Heart right ventricle (tissue), 16 donors: ENCODE results near the gene COX7C. TPM values are rescaled to one million over a fixed set of nuclear protein-coding genes. Genes with fewer than 3 reads are reported as not detected.
"Not testable (repeated sequence)": the region's sequence is repeated elsewhere in the genome, so short reads cannot be mapped to it uniquely, and the experiment has no call there.

ENCODE experiments used
- ATAC-seq, 8 donors: fragments of 200-7000 bp; cut with Tn5 transposase; one replicate each; pipeline ENCODE4 v1.9.1; 2020; ENCODE audit warnings: mild to moderate bottlenecking in 8 of 8, moderate library complexity in 8 of 8, moderate number of reproducible peaks in 1 of 8
- DNase-seq, 2 donors: peaks; one replicate each; pipeline ENCODE4 v3.0.0-alpha.2; 2020
- H3K27ac ChIP-seq, 10 donors: fragments of 200-600 bp; sonication (generic) in 2 of 10; one replicate each; pipeline versions ENCODE4 v1.5.0 to v1.8.0; 2020 to 2022; ENCODE audit warnings: mild to moderate bottlenecking in 3 of 10
- H3K27me3 ChIP-seq, 7 donors: fragments of 200-600 bp; one replicate each; pipeline ENCODE4 v1.8.0; 2021 to 2022; ENCODE audit warnings: mild to moderate bottlenecking in 2 of 7
- H3K36me3 ChIP-seq, 9 donors: fragments of 200-600 bp; sonication (generic) in 1 of 9; one replicate each; pipeline versions ENCODE4 v1.5.0 to v1.8.0; 2020 to 2022; ENCODE audit warnings: mild to moderate bottlenecking in 2 of 9
- H3K4me1 ChIP-seq, 9 donors: fragments of 200-600 bp; sonication (generic) in 1 of 9; one replicate each; pipeline versions ENCODE4 v1.5.0 to v1.8.0; 2020 to 2022; ENCODE audit warnings: mild to moderate bottlenecking in 4 of 9
- H3K4me3 ChIP-seq, 10 donors: fragments of 200-600 bp; sonication (generic) in 2 of 10; one replicate each; pipeline versions ENCODE4 v1.5.0 to v1.8.0; 2020 to 2022; ENCODE audit warnings: mild to moderate bottlenecking in 7 of 10, moderate library complexity in 2 of 10
- H3K9me3 ChIP-seq, 11 donors: fragments of 200-600 bp in 10 of 11; sonication (generic) in 2 of 11; one replicate each; pipeline versions ENCODE4 v1.5.0 to v1.8.0; 2013 to 2022; ENCODE audit warnings: mild to moderate bottlenecking in 2 of 11, control low read depth in 1 of 11, moderate library complexity in 1 of 11
- CTCF ChIP-seq, 9 donors: fragments of 200-600 bp; sonication (generic) in 2 of 9; IDR thresholded peaks; one replicate each; pipeline versions ENCODE4 v1.5.0 to v1.8.0; 2021 to 2022; ENCODE audit warnings: antibody characterized with exemption in 9 of 9, mild to moderate bottlenecking in 5 of 9, moderate library complexity in 1 of 9
- WGBS, 2 donors: extraction: QIAGEN DNeasy Blood & Tissue Kit; methylation state at CpG; one replicate each; pipeline ENCODE4 v1.1.7; 2013; ENCODE audit warnings: inconsistent platforms in 1 of 2; 5-methylcytosine and 5-hydroxymethylcytosine counted together
- intact Hi-C, 10 donors: fragments of 100-400 bp; cut with DNase I; formaldehyde crosslinking; loops; one replicate each; pipeline versions ENCODE4 v1.11.1 to v1.14.2; 2022
- polyA plus RNA-seq, 2 donors: library from polyadenylated mRNA; stranded (reverse); fragments of 200-250 nt; gene quantifications; one replicate each; pipeline ENCODE4 v1.2.3, GENCODE V29; 2013
- total RNA-seq, 10 donors: library from RNA; stranded (reverse); fragmentation: NEBNext Ultra II Directional in 3 of 10; extraction: Animal tissue kit (Norgen Biotek cat#: 25700) in 3 of 10; gene quantifications; one replicate each; pipeline versions ENCODE4 v1.2.1 to v1.2.4, GENCODE V29; 2021 to 2023
- donor health status: Arrhythmogenic right ventricular cardiomyopathy.
- donor health status: ischemic (EF 13 %, LVEDD 7.1; RV severe dilation, severe dysfunction).
- donor health status: healthy with polysubstance abuse.
- donor health status: DM: no; HTN: yes; CAD: no.
- donor health status: DM: no; HTN: no; CAD: no.
- donor health status: ischemic (EF 25% LVEDD 6.9; RV normal size, moderate dysfunction).
- donor health status: ischemic (EF 25% LVEDD 5.7; RV mildly dilated, moderate dysfunction).
- donor health status: healthy.
- donor health status: DM: yes; HTN: yes; CAD: no.
- donor health status: Ischemic cardiomyopathy.
- donor health status: ischemic (EF 35%, LVEDD 5.7; RV mildly dilated, moderate dysfunction).
- donor health status: nonischemic (EF 11% LVEDD 7.7; RV severe dilation, severe dysfunction).
- donor health status: DM: yes; HTN: yes; CAD: no.
- donor health status: PGD.
- donor health status: ischemic (EF 29% LVEDD 5.4; RV normal size, mild dysfunction).
- donor health status: nonischemic (EF 23%, LVEDD 6.1; RV moderate dilation, normal function).

Gene COX7C
- total and polyA plus RNA-seq, 12 donors: 1,444 to 2,559 (median 2,006) TPM

GRCh38 chr5:86646671-86647070 is 28.9 kb downstream of the COX7C start:
- 90 to 96% methylated on average over 1 of the region's 1 CpG for WGBS, 2 donors
- H3K27me3 ChIP-seq: no peaks in the 10 kb centered on the region

GRCh38 chr5:86649832-86650505 is 32.2 kb downstream of the COX7C start:
- intact Hi-C loops: no loop called here
- Histone ChIP-seq H3K9me3 (no peaks in the 10 kb centered on the region), H3K4me1 (no peaks in the 10 kb centered on the region), H3K4me3 (no peak overlapping the region), H3K27me3 (no peaks in the 10 kb centered on the region), H3K27ac (no peak overlapping the region), H3K36me3 (no peaks in the 10 kb centered on the region)
- ATAC-seq (no peak), DNase-seq (no peak)
- 42 to 59% methylated on average over 3 of the region's 3 CpGs for WGBS, 2 donors
- TF ChIP-seq CTCF (IDR thresholded peaks at IDR 0.05): no peak

More at GRCh38 chr5:86646671-86647070, 28.9 kb downstream of the COX7C start:
- intact Hi-C loops: no loop called here
- H3K36me3 ChIP-seq: no peaks in the 10 kb centered on the region
- no peak for TF ChIP-seq CTCF (IDR thresholded peaks at IDR 0.05)
- no peak for ATAC-seq
- no peaks in the 10 kb centered on the region for H3K4me1 ChIP-seq
- H3K4me3 ChIP-seq: no peak overlapping the region
- DNase-seq: no peak
- H3K9me3 ChIP-seq: no peaks in the 10 kb centered on the region
- H3K27ac ChIP-seq: no peak overlapping the region

DNA sequence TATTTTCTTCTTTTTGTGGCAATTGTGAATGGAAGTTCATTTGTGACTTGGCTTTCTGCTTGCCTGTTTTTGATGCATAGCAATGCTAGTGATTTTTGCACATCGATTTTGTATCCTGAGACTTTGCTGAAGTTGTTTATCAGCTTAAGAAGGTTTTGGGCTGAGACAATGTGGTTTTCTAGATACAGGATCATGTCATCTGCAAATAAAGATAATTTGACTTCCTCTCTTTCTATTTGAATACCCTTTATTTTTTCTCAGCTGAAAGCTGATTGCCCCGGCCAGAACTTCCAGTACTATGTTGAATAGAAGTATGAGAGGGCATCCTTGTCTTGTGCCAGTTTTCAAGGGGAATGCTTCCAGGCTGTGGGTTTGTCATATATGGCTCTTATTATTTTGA is 43.0 kb downstream of the COX7C start:
- peaks cover 0 to 29% (median 0%) of the 10 kb centered on the region in 11 donors for H3K9me3 ChIP-seq
- DNase-seq, H3K36me3 ChIP-seq, H3K27ac ChIP-seq, ATAC-seq, intact Hi-C loops, H3K27me3 ChIP-seq, H3K4me3 ChIP-seq, H3K4me1 ChIP-seq: not testable (repeated sequence)
- 70 to 74% methylated on average over 2 of the region's 2 CpGs for WGBS, 2 donors

GRCh38 chr5:86664173-86664572 is 46.4 kb downstream of the COX7C start:
- DNase-seq: no peak
- Histone ChIP-seq H3K4me1 (no peaks in the 10 kb centered on the region), H3K9me3 (peaks cover 0 to 29% (median 0%) of the 10 kb centered on the region in 11 donors), H3K4me3 (no peak overlapping the region), H3K36me3 (no peaks in the 10 kb centered on the region), H3K27ac (no peak overlapping the region), H3K27me3 (no peaks in the 10 kb centered on the region)
- no peak for TF ChIP-seq CTCF (IDR thresholded peaks at IDR 0.05)
- intact Hi-C loops: no loop called here
- WGBS, 2 donors: 82 to 86% methylated on average over 2 of the region's 2 CpGs
- ATAC-seq: no peak

DNA sequence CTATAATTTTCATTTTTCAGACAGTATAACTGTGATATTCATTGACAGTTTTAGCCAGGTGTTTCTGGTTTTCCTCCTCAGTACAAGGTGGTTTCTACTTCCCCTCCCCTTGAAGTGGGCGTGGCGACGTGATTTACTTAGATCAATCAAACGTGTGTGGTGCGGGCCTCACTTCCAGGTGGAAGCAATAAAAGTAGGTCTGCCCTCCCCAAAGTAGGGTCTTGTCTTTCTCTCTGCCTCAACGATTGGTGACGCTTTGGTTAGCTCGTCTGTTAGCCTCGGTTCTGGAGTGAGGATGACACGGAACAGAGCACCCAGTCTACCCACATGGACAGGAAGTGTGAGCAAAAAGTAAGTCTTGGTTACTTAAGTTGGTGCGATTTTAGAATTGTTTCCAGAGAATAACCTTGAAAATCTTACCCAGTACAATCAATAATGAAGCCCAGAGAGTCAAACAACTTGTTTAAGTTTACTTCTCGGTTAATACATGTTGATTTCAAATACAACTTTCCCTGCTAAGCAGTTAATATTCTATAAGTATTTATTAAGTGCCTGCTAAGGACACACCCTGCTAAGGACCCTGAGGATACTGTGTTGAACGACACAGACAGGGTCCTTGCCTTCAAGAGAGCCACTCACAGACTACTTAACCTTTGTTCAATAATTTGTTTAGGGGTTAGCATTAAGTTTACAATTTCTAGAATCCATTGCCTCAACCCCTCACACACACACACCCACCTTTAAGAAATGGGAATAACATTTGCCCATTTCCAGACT is 48.4 kb downstream of the COX7C start:
- no peak for ATAC-seq
- Histone ChIP-seq H3K27me3 (no peaks in the 10 kb centered on the region), H3K4me3 (no peak overlapping the region), H3K9me3 (peaks cover 0 to 12% (median 0%) of the 10 kb centered on the region in 11 donors), H3K27ac (no peak overlapping the region), H3K36me3 (no peaks in the 10 kb centered on the region), H3K4me1 (no peaks in the 10 kb centered on the region)
- TF ChIP-seq CTCF (IDR thresholded peaks at IDR 0.05): no peak
- 82 to 83% methylated on average over 13 of the region's 13 CpGs for WGBS, 2 donors
- no peak for DNase-seq
- intact Hi-C loops: no loop called here
